Activated T-helper 1 cell treated with anti-CD3 and anti-CD28 coated beads, Interleukin-12 subunit alpha, Interleukin-12 subunit beta, Interleukin-2, Interleukin-4 antibody, amounts not matched to agents 30 ng/mL and 10 ng/mL and 1 ng/mL, durations not matched to agents 14 hours and 24 hours and 36 hours (primary cell): ENCODE data around the gene KRTAP3-3. TPM values are rescaled to one million over a fixed set of nuclear protein-coding genes. Genes with fewer than 3 reads are reported as not detected.

Experiments used
- DNase-seq: peaks from one replicate; pipeline ENCODE4 v3.0.0; 2021; ENCODE audit warnings: low spot score
- H3K27ac Mint-ChIP-seq: one replicate; pipeline ENCODE4 v1.8.0; 2021; ENCODE audit warnings: mild to moderate bottlenecking, mixed read lengths
- H3K27me3 Mint-ChIP-seq: one replicate; pipeline ENCODE4 v1.8.0; 2022; ENCODE audit warnings: mild to moderate bottlenecking, moderate library complexity, mixed read lengths; ENCODE audit not compliant: insufficient read depth
- H3K36me3 Mint-ChIP-seq: one replicate; pipeline ENCODE4 v1.8.0; 2021; ENCODE audit warnings: low read depth, mixed read lengths
- H3K4me1 Mint-ChIP-seq: one replicate; pipeline ENCODE4 v1.8.0; 2021; ENCODE audit warnings: low read depth, mixed read lengths
- H3K4me3 Mint-ChIP-seq: one replicate; pipeline ENCODE4 v1.8.0; 2021; ENCODE audit warnings: mild to moderate bottlenecking, moderate library complexity, mixed read lengths
- H3K9me3 Mint-ChIP-seq: one replicate; pipeline ENCODE4 v1.8.0; 2021; ENCODE audit warnings: mixed read lengths
- intact Hi-C: fragments of 100-400 bp; cut with micrococcal nuclease; formaldehyde crosslinking; loops from one replicate; pipeline ENCODE4 v1.15.1; 2024
- total RNA-seq: library from RNA; stranded (reverse); gene quantifications from 2 replicates; pipeline ENCODE4 v1.2.3, GENCODE V29; 2022

Gene KRTAP3-3
- total RNA-seq, 1 donor from 2014 or later, result not detected

- intact Hi-C loops, result no loop called here
- no peak for DNase-seq
- no peaks in the 10 kb centered on the region for H3K36me3 Mint-ChIP-seq
Measured at GRCh38 chr17:40997361-40997760, 3.4 kb upstream of the KRTAP3-3 start.

DNA sequence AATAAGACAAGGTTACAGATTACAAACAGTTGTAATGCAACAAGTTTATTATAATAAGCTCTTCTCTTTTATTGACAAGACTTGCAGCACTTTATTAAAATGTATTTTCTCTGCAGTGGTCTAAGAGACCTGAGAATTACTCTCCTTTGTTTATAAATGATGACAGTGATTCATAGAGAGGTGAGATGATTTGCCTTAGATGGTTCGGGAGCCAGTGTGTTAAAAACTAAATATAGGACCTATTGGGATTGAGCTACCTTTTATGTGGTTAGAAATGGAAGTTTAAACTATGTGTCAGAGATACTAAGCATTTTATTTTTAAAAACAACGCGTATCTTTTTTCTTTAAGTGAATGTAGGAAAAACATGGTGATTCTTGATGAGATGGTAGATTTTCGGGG, 2.9 kb upstream of the KRTAP3-3 start:
- intact Hi-C loops, result no loop called here
- Mint-ChIP-seq H3K27me3 (peaks cover 28% of the 10 kb centered on the region), H3K36me3 (no peaks in the 10 kb centered on the region), H3K4me1 (no peaks in the 10 kb centered on the region), H3K4me3 (no peak overlapping the region), H3K27ac (no peak overlapping the region), H3K9me3 (no peaks in the 10 kb centered on the region)
- DNase-seq, result no peak

More at GRCh38 chr17:40997361-40997760, 3.4 kb upstream of the KRTAP3-3 start:
- Mint-ChIP-seq H3K4me1 (no peaks in the 10 kb centered on the region), H3K27me3 (peaks cover 26% of the 10 kb centered on the region), H3K4me3 (no peak overlapping the region), H3K27ac (no peak overlapping the region), H3K9me3 (no peaks in the 10 kb centered on the region)

- H3K4me3 Mint-ChIP-seq, result no peak overlapping the region
- intact Hi-C loops, result no loop called here
- DNase-seq, result no peak
- H3K9me3 Mint-ChIP-seq, result no peaks in the 10 kb centered on the region
- H3K27ac Mint-ChIP-seq, result no peak overlapping the region
- peaks cover 28% of the 10 kb centered on the region for H3K27me3 Mint-ChIP-seq
- H3K4me1 Mint-ChIP-seq, result no peaks in the 10 kb centered on the region
- no peaks in the 10 kb centered on the region for H3K36me3 Mint-ChIP-seq
Measured at GRCh38 chr17:40995116-40995515, 1.2 kb upstream of the KRTAP3-3 start.

DNA sequence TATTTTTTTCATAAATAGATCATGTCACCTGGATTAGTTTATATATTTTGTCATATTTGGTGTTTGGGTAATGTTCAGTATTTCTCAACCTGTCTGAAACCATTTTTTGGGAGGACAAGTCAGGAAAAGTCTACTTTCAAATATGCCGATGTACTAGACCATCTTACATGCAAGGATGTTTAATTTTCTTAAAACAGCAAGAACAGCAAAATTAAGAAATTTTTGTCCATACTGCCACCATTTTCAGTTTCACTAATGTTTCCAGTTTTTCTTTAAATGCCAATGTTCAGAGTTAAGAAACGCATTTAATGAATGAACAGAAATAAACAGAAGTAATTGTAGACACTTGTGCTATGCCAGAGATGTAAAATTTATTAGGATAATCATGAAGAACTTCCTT, 880 bp downstream of the KRTAP3-3 start:
- Mint-ChIP-seq H3K36me3 (no peaks in the 10 kb centered on the region), H3K27me3 (peaks cover 32% of the 10 kb centered on the region), H3K9me3 (no peaks in the 10 kb centered on the region), H3K4me3 (no peak overlapping the region), H3K4me1 (no peaks in the 10 kb centered on the region), H3K27ac (no peak overlapping the region)
- intact Hi-C loops, result no loop called here
- no peak for DNase-seq

GRCh38 chr17:40992666-40993065, 1.3 kb downstream of the KRTAP3-3 start:
- intact Hi-C loops, result no loop called here
- Mint-ChIP-seq H3K9me3 (no peaks in the 10 kb centered on the region), H3K27ac (no peak overlapping the region), H3K4me3 (no peak overlapping the region), H3K4me1 (no peaks in the 10 kb centered on the region), H3K27me3 (peaks cover 33% of the 10 kb centered on the region), H3K36me3 (no peaks in the 10 kb centered on the region)
- DNase-seq, result no peak

GRCh38 chr17:40986920-40987319, 7.0 kb downstream of the KRTAP3-3 start:
- Mint-ChIP-seq H3K27ac (no peak overlapping the region), H3K36me3 (no peaks in the 10 kb centered on the region), H3K27me3 (peaks cover 14% of the 10 kb centered on the region), H3K4me1 (no peaks in the 10 kb centered on the region), H3K9me3 (no peaks in the 10 kb centered on the region), H3K4me3 (no peak overlapping the region)
- no peak for DNase-seq
- intact Hi-C loops, result no loop called here

DNA sequence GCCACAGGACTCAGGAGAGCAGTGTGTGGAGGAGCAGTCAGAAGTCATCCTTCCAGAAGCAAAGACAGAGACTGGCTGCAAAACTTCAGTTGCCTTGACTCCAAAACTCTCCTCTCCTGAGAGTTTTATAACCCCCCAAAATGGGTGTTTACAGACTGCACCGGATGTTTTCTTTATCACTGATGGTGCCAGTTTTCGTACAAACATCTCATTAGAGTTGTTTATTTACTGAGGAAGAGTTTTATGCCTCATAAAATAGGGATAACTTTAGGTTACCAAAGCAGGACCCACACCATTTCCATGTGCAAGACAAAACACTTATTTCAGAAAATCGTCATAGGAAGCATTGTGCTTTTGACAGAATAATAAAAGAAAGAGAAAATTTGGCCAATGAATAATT, 9.7 kb downstream of the KRTAP3-3 start, which contains the start of gene KRT40:
Gene KRT40, minus strand, starts transcription at position 101 of the 400 bp plus-strand sequence. Its CDS starts 53 bp downstream, at position 48.
- no peak for DNase-seq
- H3K27me3 Mint-ChIP-seq, result peaks cover 9% of the 10 kb centered on the region
- H3K4me3 Mint-ChIP-seq, result no peak within 1 kb of the TSS
- no peaks in the 10 kb centered on the region for H3K9me3 Mint-ChIP-seq
- H3K36me3 Mint-ChIP-seq, result no peaks in the 10 kb centered on the region
- intact Hi-C loops, result no loop called here
- H3K27ac Mint-ChIP-seq, result no peak within 1 kb of the TSS
- H3K4me1 Mint-ChIP-seq, result no peaks in the 10 kb centered on the region

DNA sequence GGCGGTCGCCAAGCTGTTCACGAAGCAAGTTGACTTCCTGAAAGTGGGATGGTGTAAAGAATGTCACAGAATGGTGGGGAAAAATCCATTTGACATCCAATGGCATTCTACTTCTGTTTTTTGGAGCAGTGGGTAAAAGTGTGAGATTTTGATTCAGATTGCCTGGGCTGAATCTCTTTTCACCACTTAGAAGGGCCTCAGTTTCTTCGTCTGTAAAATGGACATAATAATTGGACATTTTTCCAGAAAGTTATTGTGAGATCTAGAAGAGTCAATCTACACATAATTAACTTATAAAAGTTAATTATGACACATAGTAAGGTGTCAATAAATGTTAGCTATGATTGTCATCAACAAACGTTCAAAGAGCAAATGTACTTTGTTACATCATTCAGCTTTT, 12.8 kb downstream of the KRTAP3-3 start:
- H3K27ac Mint-ChIP-seq, result no peak overlapping the region
- DNase-seq, result no peak

GRCh38 chr17:40980596-40980995, 13.4 kb downstream of the KRTAP3-3 start:
- H3K36me3 Mint-ChIP-seq, result no peaks in the 10 kb centered on the region
- H3K9me3 Mint-ChIP-seq, result no peaks in the 10 kb centered on the region
- DNase-seq, result no peak
- no peak overlapping the region for H3K4me3 Mint-ChIP-seq
- no peaks in the 10 kb centered on the region for H3K4me1 Mint-ChIP-seq
- peaks cover 2% of the 10 kb centered on the region for H3K27me3 Mint-ChIP-seq
- no peak overlapping the region for H3K27ac Mint-ChIP-seq
- intact Hi-C loops, result no loop called here

More for the DNA sequence above, 12.8 kb downstream of the KRTAP3-3 start:
- H3K27me3 Mint-ChIP-seq, result peaks cover 4% of the 10 kb centered on the region
- H3K9me3 Mint-ChIP-seq, result no peaks in the 10 kb centered on the region
- H3K4me3 Mint-ChIP-seq, result no peak overlapping the region
- intact Hi-C loops, result no loop called here
- H3K4me1 Mint-ChIP-seq, result no peaks in the 10 kb centered on the region
- H3K36me3 Mint-ChIP-seq, result no peaks in the 10 kb centered on the region

GRCh38 chr17:40980117-40980516, 13.8 kb downstream of the KRTAP3-3 start:
- no peak for DNase-seq
- Mint-ChIP-seq H3K9me3 (no peaks in the 10 kb centered on the region), H3K27me3 (peaks cover 7% of the 10 kb centered on the region), H3K4me3 (no peak overlapping the region), H3K4me1 (no peaks in the 10 kb centered on the region), H3K27ac (no peak overlapping the region), H3K36me3 (no peaks in the 10 kb centered on the region)
- intact Hi-C loops, result no loop called here

GRCh38 chr17:40978575-40979151, 15.3 kb downstream of the KRTAP3-3 start:
- DNase-seq, result no peak
- no peak overlapping the region for H3K27ac Mint-ChIP-seq
- H3K27me3 Mint-ChIP-seq, result peaks cover 7% of the 10 kb centered on the region
- intact Hi-C loops, result no loop called here
- no peak overlapping the region for H3K4me3 Mint-ChIP-seq
- no peaks in the 10 kb centered on the region for H3K4me1 Mint-ChIP-seq
- H3K9me3 Mint-ChIP-seq, result no peaks in the 10 kb centered on the region
- no peaks in the 10 kb centered on the region for H3K36me3 Mint-ChIP-seq

- no peaks in the 10 kb centered on the region for H3K36me3 Mint-ChIP-seq
- intact Hi-C loops, result no loop called here
- DNase-seq, result no peak
- H3K4me1 Mint-ChIP-seq, result no peaks in the 10 kb centered on the region
- H3K27ac Mint-ChIP-seq, result no peak overlapping the region
- peaks cover 7% of the 10 kb centered on the region for H3K27me3 Mint-ChIP-seq
- H3K4me3 Mint-ChIP-seq, result no peak overlapping the region
- H3K9me3 Mint-ChIP-seq, result no peaks in the 10 kb centered on the region
Measured at GRCh38 chr17:40975516-40975915, 18.4 kb downstream of the KRTAP3-3 start.

- no peak for DNase-seq
- H3K9me3 Mint-ChIP-seq, result no peaks in the 10 kb centered on the region
- intact Hi-C loops, result no loop called here
- H3K4me1 Mint-ChIP-seq, result no peaks in the 10 kb centered on the region
- no peak overlapping the region for H3K4me3 Mint-ChIP-seq
- H3K27ac Mint-ChIP-seq, result no peak overlapping the region
- H3K27me3 Mint-ChIP-seq, result peaks cover 10% of the 10 kb centered on the region
- H3K36me3 Mint-ChIP-seq, result no peaks in the 10 kb centered on the region
Measured at GRCh38 chr17:40974366-40974765, 19.6 kb downstream of the KRTAP3-3 start.

DNA sequence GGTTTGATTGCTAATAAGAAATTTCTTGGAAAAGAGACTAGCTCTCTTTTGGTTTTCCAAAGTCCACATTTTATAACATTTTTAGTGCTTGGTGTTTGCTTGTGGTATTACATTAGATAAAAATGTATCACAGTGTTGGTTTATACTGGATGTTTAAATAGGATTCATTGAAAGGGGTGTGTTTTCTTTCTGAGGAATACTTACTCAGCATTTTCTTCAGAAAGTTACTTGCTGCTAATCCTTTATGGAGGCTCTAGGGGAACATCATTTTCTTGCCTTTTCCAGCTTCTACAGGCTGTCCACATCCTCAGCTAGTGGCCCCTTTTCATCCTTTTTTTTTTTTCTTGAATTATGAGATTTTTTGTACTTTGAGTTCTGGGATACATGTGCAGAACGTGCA, 26.4 kb downstream of the KRTAP3-3 start:
- peaks cover 11% of the 10 kb centered on the region for H3K27me3 Mint-ChIP-seq
- no peaks in the 10 kb centered on the region for H3K4me1 Mint-ChIP-seq
- peaks cover 5% of the 10 kb centered on the region for H3K9me3 Mint-ChIP-seq
- no peaks in the 10 kb centered on the region for H3K36me3 Mint-ChIP-seq
- no peak for DNase-seq
- intact Hi-C loops, result no loop called here
- no peak overlapping the region for H3K27ac Mint-ChIP-seq
- H3K4me3 Mint-ChIP-seq, result no peak overlapping the region
